HG03025 (cell line): ENCODE data around the gene UIMC1.

Experiments
- ATAC-seq: cut with Tn5 transposase; IDR thresholded peaks from one replicate; pipeline ENCODE4 v1.9.1; 2021; ENCODE audit warnings: mild to moderate bottlenecking, moderate library complexity; ENCODE audit not compliant: unreplicated experiment, low FRiP score

Gene UIMC1

GRCh38 chr5:176906126-176906525 lies 100.5 kb downstream of the UIMC1 start:
- no peak for ATAC-seq

GRCh38 chr5:176904276-176904675 lies 102.3 kb downstream of the UIMC1 start:
- no peak for ATAC-seq

GRCh38 chr5:176902911-176903664 lies 103.5 kb downstream of the UIMC1 start:
- no peak for ATAC-seq

- ATAC-seq, result no peak
These were observed 104.3 kb downstream of the UIMC1 start for GRCh38 chr5:176902102-176902814.

- no peak for ATAC-seq
These were observed 105.1 kb downstream of the UIMC1 start for GRCh38 chr5:176901260-176902101.

- ATAC-seq, result no peak
These were observed 105.8 kb downstream of the UIMC1 start for GRCh38 chr5:176900780-176901204.

- ATAC-seq, result no peak
These were observed 106.4 kb downstream of the UIMC1 start for GRCh38 chr5:176899946-176900779.

GRCh38 chr5:176899296-176899891 lies 107.2 kb downstream of the UIMC1 start, which contains the start of gene HK3:
TSS of gene HK3 (minus strand) at chr5:176899346. CDS start at chr5:176896159, 3,187 bp downstream.
- ATAC-seq, result no peak

- ATAC-seq, result no peak
These were observed 109.3 kb downstream of the UIMC1 start for GRCh38 chr5:176897263-176897662.

- ATAC-seq, result no peak
These were observed 110.7 kb downstream of the UIMC1 start for GRCh38 chr5:176895831-176896230.

- no peak for ATAC-seq
These were observed 112.3 kb downstream of the UIMC1 start for GRCh38 chr5:176894298-176894697.

- no peak for ATAC-seq
These were observed 113.9 kb downstream of the UIMC1 start for GRCh38 chr5:176892663-176893062.

GRCh38 chr5:176891331-176891958 lies 115.1 kb downstream of the UIMC1 start:
- ATAC-seq, result no peak

- no peak for ATAC-seq
These were observed 115.9 kb downstream of the UIMC1 start for GRCh38 chr5:176890455-176891330.

- ATAC-seq, result no peak
These were observed 117.0 kb downstream of the UIMC1 start for GRCh38 chr5:176889321-176890280.

- no peak for ATAC-seq
These were observed 117.8 kb downstream of the UIMC1 start for GRCh38 chr5:176888865-176889165.
